ENCODE measurements around the gene PRR30.

Gene PRR30

DNA sequence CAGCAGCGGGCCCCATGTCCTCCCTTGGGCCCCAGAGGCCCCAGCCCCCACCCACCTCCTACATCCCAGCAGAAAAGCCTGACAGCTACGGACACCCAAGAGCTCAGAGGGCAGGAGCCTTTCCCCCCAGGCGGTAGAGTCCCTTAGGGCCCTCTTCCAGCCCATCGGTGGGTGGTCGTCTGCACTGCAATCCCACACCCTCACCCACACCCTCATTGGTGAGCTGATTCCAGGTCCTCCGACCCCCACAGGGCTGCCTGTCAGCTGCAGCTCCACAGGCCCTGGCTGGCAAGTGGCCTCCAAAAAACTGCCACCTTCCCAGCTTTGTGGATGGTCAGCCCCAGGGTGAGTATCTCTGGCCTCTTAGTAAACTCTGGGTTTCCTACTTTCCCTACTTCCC lies 20.1 kb upstream of the PRR30 start:
- DNase-seq (ENCODE audit: low read depth) = no peak
- TF ChIP-seq, protein P1, sequence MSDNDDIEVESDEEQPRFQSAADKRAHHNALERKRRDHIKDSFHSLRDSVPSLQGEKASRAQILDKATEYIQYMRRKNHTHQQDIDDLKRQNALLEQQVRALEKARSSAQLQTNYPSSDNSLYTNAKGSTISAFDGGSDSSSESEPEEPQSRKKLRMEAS (IDR thresholded peaks at IDR 0.05; ENCODE audit: low read depth, low read length) = no peak
- TF ChIP-seq MYC (IDR thresholded peaks at IDR 0.05; ENCODE audit: low read depth, low read length) (no peak), POLR2A (IDR thresholded peaks at IDR 0.05; ENCODE audit: extremely low read depth, insufficient read length) (no peak)
- TF ChIP-seq, protein P2, sequence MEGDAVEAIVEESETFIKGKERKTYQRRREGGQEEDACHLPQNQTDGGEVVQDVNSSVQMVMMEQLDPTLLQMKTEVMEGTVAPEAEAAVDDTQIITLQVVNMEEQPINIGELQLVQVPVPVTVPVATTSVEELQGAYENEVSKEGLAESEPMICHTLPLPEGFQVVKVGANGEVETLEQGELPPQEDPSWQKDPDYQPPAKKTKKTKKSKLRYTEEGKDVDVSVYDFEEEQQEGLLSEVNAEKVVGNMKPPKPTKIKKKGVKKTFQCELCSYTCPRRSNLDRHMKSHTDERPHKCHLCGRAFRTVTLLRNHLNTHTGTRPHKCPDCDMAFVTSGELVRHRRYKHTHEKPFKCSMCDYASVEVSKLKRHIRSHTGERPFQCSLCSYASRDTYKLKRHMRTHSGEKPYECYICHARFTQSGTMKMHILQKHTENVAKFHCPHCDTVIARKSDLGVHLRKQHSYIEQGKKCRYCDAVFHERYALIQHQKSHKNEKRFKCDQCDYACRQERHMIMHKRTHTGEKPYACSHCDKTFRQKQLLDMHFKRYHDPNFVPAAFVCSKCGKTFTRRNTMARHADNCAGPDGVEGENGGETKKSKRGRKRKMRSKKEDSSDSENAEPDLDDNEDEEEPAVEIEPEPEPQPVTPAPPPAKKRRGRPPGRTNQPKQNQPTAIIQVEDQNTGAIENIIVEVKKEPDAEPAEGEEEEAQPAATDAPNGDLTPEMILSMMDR (IDR thresholded peaks at IDR 0.05; ENCODE audit: low read depth, low read length) = no peak
- H3K4me3 ChIP-seq (ENCODE audit: low read depth, low read length) = no peak overlapping the region

DNA sequence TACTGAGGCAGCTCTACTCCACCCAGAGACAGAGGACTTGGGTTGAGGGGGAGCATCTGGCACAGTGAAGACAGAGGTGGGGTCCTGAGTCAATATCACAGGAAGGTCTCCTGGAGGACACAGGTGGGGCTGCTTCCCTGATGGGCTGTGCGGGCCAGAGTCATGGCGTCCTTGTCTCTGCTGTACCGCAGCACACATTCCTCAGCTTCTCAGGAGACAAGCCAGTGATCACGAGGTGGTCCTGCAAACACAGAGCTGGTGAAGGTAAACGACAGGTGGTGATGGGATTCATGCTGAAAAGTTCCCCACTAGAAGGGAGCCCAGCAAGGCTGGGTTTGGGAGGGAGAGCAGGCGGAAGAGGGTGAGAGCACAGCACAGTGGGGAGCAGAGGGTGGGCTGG lies 19.3 kb upstream of the PRR30 start:
- no peak for DNase-seq (ENCODE audit: low read depth)
- TF ChIP-seq MYC (IDR thresholded peaks at IDR 0.05; ENCODE audit: low read depth, low read length) (no peak), POLR2A (IDR thresholded peaks at IDR 0.05; ENCODE audit: extremely low read depth, insufficient read length) (no peak)
- TF ChIP-seq, protein P2 (IDR thresholded peaks at IDR 0.05; ENCODE audit: low read depth, low read length) = no peak
- TF ChIP-seq, protein P1 (IDR thresholded peaks at IDR 0.05; ENCODE audit: low read depth, low read length) = no peak

DNA sequence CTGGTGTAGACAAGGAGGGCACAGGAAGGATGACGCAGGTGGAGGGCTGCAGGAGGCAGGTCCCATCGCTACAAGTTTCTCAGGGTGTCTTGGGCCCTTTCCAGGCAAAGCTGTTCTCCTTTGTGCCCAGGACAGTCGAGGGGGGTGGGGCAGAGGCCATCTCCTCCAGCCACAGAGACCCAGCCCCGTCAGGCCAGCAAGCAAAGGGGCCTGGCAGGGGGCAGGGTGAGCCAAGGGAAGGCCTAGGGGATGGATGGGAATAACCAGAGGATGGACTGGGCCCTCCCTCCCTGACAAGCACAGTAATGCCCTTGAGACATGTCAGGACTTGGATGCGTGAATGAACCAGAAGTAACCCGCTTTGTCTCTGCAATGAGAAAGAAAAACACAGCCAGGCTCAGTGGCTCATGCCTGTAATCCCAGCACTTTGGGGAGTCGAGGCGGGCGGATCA lies 15.9 kb upstream of the PRR30 start:
- no peak overlapping the region for H3K4me3 ChIP-seq (ENCODE audit: low read depth, low read length)
- no peak for DNase-seq (ENCODE audit: low read depth)

More for the DNA sequence above, 19.3 kb upstream of the PRR30 start:
- no peak overlapping the region for H3K4me3 ChIP-seq (ENCODE audit: low read depth, low read length)

DNA sequence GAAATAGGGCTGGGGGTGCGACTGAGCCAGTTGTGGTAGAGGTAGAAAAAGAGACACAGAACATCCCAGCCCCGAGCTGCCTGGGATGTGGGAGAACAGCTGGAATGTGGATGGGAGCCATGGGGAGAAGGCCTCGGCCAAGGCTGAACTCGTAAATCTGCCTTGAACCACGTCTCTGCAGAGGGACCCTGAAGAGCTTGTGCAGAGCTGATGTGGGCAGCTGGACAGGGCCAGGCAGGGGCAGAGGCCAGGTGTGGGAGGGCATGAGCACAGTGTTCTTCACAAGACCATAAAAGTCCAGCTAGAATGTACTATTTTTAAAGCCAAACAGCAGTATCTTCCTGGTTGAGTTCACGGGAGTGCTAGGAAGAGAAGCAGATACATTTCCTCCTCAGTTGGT lies 15.3 kb upstream of the PRR30 start:
- TF ChIP-seq, protein P1 (IDR thresholded peaks at IDR 0.05; ENCODE audit: low read depth, low read length) = no peak
- TF ChIP-seq POLR2A (IDR thresholded peaks at IDR 0.05; ENCODE audit: extremely low read depth, insufficient read length) = no peak
- TF ChIP-seq MYC (IDR thresholded peaks at IDR 0.05; ENCODE audit: low read depth, low read length) = no peak
- TF ChIP-seq, protein P2 (IDR thresholded peaks at IDR 0.05; ENCODE audit: low read depth, low read length) = no peak
- no peak overlapping the region for H3K4me3 ChIP-seq (ENCODE audit: low read depth, low read length)
- no peak for DNase-seq (ENCODE audit: low read depth)

More for the DNA sequence above, 15.9 kb upstream of the PRR30 start:
- TF ChIP-seq POLR2A (IDR thresholded peaks at IDR 0.05; ENCODE audit: extremely low read depth, insufficient read length) (no peak), MYC (IDR thresholded peaks at IDR 0.05; ENCODE audit: low read depth, low read length) (no peak)
- TF ChIP-seq, protein P2 (IDR thresholded peaks at IDR 0.05; ENCODE audit: low read depth, low read length) = no peak
- TF ChIP-seq, protein P1 (IDR thresholded peaks at IDR 0.05; ENCODE audit: low read depth, low read length) = no peak

DNA sequence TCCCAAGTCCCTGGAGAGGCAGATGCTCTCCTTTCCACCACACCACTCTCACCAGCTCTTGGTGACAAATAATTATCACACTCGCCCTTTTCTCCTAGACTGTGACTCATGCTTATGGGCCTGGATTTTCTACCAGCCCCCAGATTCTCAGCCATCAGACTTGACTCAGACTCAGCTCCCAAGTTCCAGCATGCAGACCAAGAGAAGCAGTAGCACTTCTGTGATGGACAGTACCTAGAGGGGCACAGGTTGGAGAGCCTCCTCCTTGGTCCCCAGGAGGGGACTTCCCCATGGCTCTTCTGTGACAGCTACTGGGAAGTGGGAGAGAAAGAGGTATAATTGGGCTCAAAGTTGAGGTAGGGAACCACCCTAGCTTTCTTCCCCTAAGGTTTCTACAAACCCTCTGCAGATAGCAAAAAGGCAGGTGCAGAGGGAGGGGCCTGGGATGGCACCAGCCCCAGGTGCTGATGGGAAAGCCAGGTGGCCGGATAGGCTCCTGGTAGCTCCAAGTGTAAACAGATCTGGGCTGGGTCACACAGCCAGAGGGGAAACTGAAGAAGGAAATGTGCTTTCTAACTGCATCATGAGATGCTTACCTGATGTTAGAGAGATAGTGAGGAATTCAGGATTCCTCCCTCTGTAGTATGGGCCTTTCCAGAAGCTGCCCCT lies 13.7 kb upstream of the PRR30 start:
- TF ChIP-seq MYC (IDR thresholded peaks at IDR 0.05; ENCODE audit: low read depth, low read length) (no peak), POLR2A (IDR thresholded peaks at IDR 0.05; ENCODE audit: extremely low read depth, insufficient read length) (no peak)
- TF ChIP-seq, protein P1 (IDR thresholded peaks at IDR 0.05; ENCODE audit: low read depth, low read length) = no peak
- no peak for DNase-seq (ENCODE audit: low read depth)
- H3K4me3 ChIP-seq (ENCODE audit: low read depth, low read length) = no peak overlapping the region

DNA sequence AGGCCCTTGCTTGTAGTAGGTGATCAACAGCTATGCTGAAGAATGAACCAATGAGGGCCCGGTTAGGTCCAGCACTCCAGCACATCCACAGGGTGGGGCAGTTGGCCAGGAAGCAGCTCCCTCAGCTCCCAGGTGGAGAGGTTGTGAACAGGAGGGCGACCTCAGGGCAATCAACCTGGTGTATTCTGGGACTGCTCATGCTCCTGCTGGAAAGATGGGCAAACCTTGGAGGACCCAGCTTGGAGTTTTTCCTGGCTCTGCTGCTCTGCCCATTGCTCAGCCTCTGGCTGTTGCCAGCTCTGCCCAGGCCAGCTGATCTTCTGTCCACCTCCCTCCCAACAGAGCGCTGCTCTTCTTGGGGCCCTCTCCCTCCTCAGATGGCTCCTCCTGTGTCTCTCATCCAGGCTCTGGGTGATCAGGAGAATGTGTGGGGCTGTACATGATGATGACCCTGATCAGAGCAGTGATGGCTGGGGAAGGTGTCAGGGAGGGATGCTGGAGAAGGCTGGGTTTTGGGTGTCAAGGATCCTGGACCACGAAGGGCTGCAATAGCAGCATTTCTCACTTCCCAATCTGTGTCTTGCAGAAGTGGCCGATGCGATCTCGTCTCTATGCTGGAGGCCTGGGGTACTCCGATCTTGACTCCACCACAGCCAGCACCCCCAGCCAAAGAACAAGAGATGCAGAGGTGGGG lies 13.0 kb upstream of the PRR30 start:
- DNase-seq (ENCODE audit: low read depth) = no peak
- TF ChIP-seq, protein P1 (IDR thresholded peaks at IDR 0.05; ENCODE audit: low read depth, low read length) = no peak
- TF ChIP-seq, protein P2 (IDR thresholded peaks at IDR 0.05; ENCODE audit: low read depth, low read length) = no peak
- TF ChIP-seq POLR2A (IDR thresholded peaks at IDR 0.05; ENCODE audit: extremely low read depth, insufficient read length) = no peak
- no peak for TF ChIP-seq MYC (IDR thresholded peaks at IDR 0.05; ENCODE audit: low read depth, low read length)
- no peak overlapping the region for H3K4me3 ChIP-seq (ENCODE audit: low read depth, low read length)

Measured in NB4 (cell line).